OCI-LY7 (cell line): ENCODE results near the gene CORO2B. TPM values are rescaled to one million over a fixed set of nuclear protein-coding genes. Genes with fewer than 3 reads are reported as not detected.

Experiments used
- BruUV-seq: library from RNA; stranded (reverse); fragments of 400-500 nt; replicated peaks from 2 replicates; lab custom pipeline; 2021; lab: Mats Ljungman, UMichigan
- CTCF ChIA-PET: fragments of 300-600 bp; sonication (Branson Sonifier 250); formaldehyde crosslinking; loops from one replicate; lab custom pipeline; 2022; ENCODE audit warnings: antibody characterized with exemption; ENCODE audit not compliant: unreplicated experiment; lab: Charles Lee
- POLR2A ChIA-PET: fragments of 300-600 bp; sonication (Branson Sonifier 250); formaldehyde crosslinking; loops from one replicate; lab custom pipeline; 2022; ENCODE audit warnings: antibody characterized with exemption; lab: Charles Lee
- DNase-seq: peaks from one replicate; pipeline ENCODE4 v3.0.0-alpha.2; 2015; ENCODE audit warnings: low spot score
- H2AFZ ChIP-seq: fragments of 200-600 bp; sonication (generic), shearing (Covaris generic); 2 replicates; pipeline ENCODE4 v1.6.1; 2014; ENCODE audit warnings: mild to moderate bottlenecking, antibody characterized with exemption, low read length, moderate library complexity
- H3K27ac ChIP-seq: fragments of 200-600 bp; sonication (generic); 2 replicates; pipeline ENCODE4 v1.5.1; 2014; ENCODE audit warnings: mixed run types, low read depth, mild to moderate bottlenecking, moderate library complexity, low read length, inconsistent platforms; ENCODE audit not compliant: poor library complexity, severe bottlenecking
- H3K36me3 ChIP-seq: fragments of 200-600 bp; sonication (generic); 2 replicates; pipeline ENCODE4 v1.6.1; 2014; ENCODE audit warnings: mild to moderate bottlenecking, antibody characterized with exemption, low read length, moderate library complexity, mixed read lengths; ENCODE audit not compliant: insufficient read depth
- H3K4me1 ChIP-seq: fragments of 200-600 bp; sonication (generic); 2 replicates; pipeline ENCODE4 v1.5.1; 2014; ENCODE audit warnings: mild to moderate bottlenecking, low read length; ENCODE audit not compliant: insufficient read depth, poor library complexity, severe bottlenecking
- H3K4me2 ChIP-seq: fragments of 200-600 bp; sonication (generic); 2 replicates; pipeline ENCODE4 v1.6.1; 2014; ENCODE audit warnings: mild to moderate bottlenecking, low read length
- H3K4me3 ChIP-seq: fragments of 200-600 bp; sonication (generic); 2 replicates; pipeline ENCODE4 v1.5.1; 2014; ENCODE audit warnings: mild to moderate bottlenecking, low read depth, low read length; ENCODE audit not compliant: poor library complexity, severe bottlenecking
- H3K79me2 ChIP-seq: fragments of 200-600 bp; sonication (generic); 2 replicates; pipeline ENCODE4 v1.6.1; 2016; ENCODE audit warnings: low read depth, mild to moderate bottlenecking, low read length, moderate library complexity, mixed read lengths; ENCODE audit not compliant: insufficient read depth
- H3K9me2 ChIP-seq: fragments of 200-600 bp; sonication (generic); 2 replicates; pipeline ENCODE4 v1.6.1; 2016; ENCODE audit warnings: mild to moderate bottlenecking, low read length, mixed read lengths; ENCODE audit not compliant: insufficient read depth
- H3K9me3 ChIP-seq: fragments of 200-600 bp; sonication (generic); 2 replicates; pipeline ENCODE4 v1.6.1; 2014; ENCODE audit warnings: mild to moderate bottlenecking, mixed run types, low read length, mixed read lengths
- H4K20me1 ChIP-seq: fragments of 200-600 bp; sonication (generic); 2 replicates; pipeline ENCODE4 v1.6.1; 2014; ENCODE audit warnings: mild to moderate bottlenecking, antibody characterized with exemption, low read length, moderate library complexity, mixed read lengths; ENCODE audit not compliant: insufficient read depth
- CTCF ChIP-seq: fragments of 200-600 bp; sonication (generic); conservative IDR thresholded peaks from 2 replicates; pipeline ENCODE4 v1.5.1; 2014; ENCODE audit warnings: mild to moderate bottlenecking, antibody characterized with exemption, low read length, moderate library complexity, mixed read lengths
- EZH2phosphoT487 ChIP-seq: fragments of 200-600 bp; sonication (generic); IDR thresholded peaks from 2 replicates; pipeline ENCODE4 v1.6.1; 2018; ENCODE audit warnings: low read depth, borderline replicate concordance, mild to moderate bottlenecking, mixed run types, antibody characterized with exemption, low read length, moderate library complexity, mixed read lengths
- intact Hi-C: fragments of 100-400 bp; cut with micrococcal nuclease; formaldehyde crosslinking; loops from one replicate; pipeline ENCODE4 v1.10.0; 2022; ENCODE audit not compliant: unreplicated experiment
- total RNA-seq, 2 experiments: library from RNA; depleted of rRNA in 1 of 2; stranded (reverse); fragments of >200 nt in 1 of 2; shearing (Covaris generic) in 1 of 2; gene quantifications; 2 replicates each; pipeline ENCODE4 v1.2.3, GENCODE V29; 2014 to 2022

Gene CORO2B
- total RNA-seq, 2 experiments from 2014 or later: 7.4 to 12.5 TPM

GRCh38 chr15:68554721-68555678 is 23.8 kb upstream of the CORO2B start:
- Histone ChIP-seq H3K4me3 (no peak overlapping the region), H3K9me3 (no peaks in the 10 kb centered on the region), H3K36me3 (no peaks in the 10 kb centered on the region), H3K27ac (no peak overlapping the region), H3K4me2 (no peak overlapping the region), H4K20me1 (no peaks in the 10 kb centered on the region), H3K4me1 (peaks cover 24% of the 10 kb centered on the region), H3K9me2 (no peaks in the 10 kb centered on the region), H2AFZ (no peak overlapping the region), H3K79me2 (no peaks in the 10 kb centered on the region; the same call in 1 of the 2 replicates)
- no TSS peak for BruUV-seq
- TF ChIP-seq CTCF (no peak), EZH2phosphoT487 (no peak)
- ChIA-PET CTCF (interaction anchor here (1.0 to 3.2 kb wide), 4 partner anchors 36 to 118 kb away, joined by 3 to 19 read pairs (median 6); no protein-coding TSS in a partner anchor), POLR2A (interaction anchor here (1.8 kb wide), 1 partner anchor 119 kb away, joined by 6 read pairs; no protein-coding TSS in a partner anchor)
- DNase-seq: no peak
- intact Hi-C loops: loop anchor here (1.0 to 5.0 kb wide), 4 partner anchors 119 to 370 kb away; no protein-coding TSS in a partner anchor

DNA sequence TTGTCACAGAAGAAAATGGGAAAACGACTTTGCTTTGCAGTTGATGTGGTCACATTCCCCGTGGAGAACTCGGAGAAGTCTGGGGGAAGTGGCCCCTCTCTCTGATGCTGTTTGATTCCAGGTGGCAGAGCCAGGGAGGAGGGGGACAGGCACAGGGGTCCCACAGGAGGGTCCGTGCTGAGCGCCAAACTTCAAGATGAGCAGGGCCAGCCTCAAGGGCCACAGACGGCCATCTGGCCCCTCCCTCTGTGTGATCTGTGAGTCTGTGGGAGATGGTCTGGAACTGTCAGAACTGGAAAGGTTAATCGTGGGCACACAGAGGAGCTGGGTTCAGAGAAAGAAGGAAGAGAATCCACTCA is 23.1 kb upstream of the CORO2B start:
- intact Hi-C loops: no loop called here
- Histone ChIP-seq H3K79me2 (peaks cover 6% of the 10 kb centered on the region; the same call in 1 of the 2 replicates), H4K20me1 (no peaks in the 10 kb centered on the region), H3K9me3 (no peaks in the 10 kb centered on the region), H3K4me1 (peaks cover 25% of the 10 kb centered on the region), H3K9me2 (no peaks in the 10 kb centered on the region), H3K4me3 (no peak overlapping the region), H2AFZ (no peak overlapping the region), H3K36me3 (no peaks in the 10 kb centered on the region), H3K4me2 (no peak overlapping the region), H3K27ac (no peak overlapping the region)
- BruUV-seq: no TSS peak
- no peak for DNase-seq
- ChIA-PET POLR2A (interaction anchor here (1.8 kb wide), 1 partner anchor 118 kb away, joined by 6 read pairs; no protein-coding TSS in a partner anchor), CTCF (no interaction called here)
- TF ChIP-seq CTCF (no peak), EZH2phosphoT487 (no peak)
